CD14-positive monocyte (primary cell): Measurements from ENCODE around the gene L3MBTL4. TPM values are rescaled to one million over a fixed set of nuclear protein-coding genes. Genes with fewer than 3 reads are reported as not detected.
A peak's percentile ranks its signal among the peaks of the same experiment; 100 is the strongest.

Experiments
- DNase-seq, 3 donors: peaks; one replicate each; pipeline ENCODE4 v3.0.0-alpha.2; 2011 to 2022
- H2AFZ ChIP-seq: 2 replicates; pipeline ENCODE4 v1.6.0; 2012; ENCODE audit warnings: mild to moderate bottlenecking, low read depth, low read length, inconsistent platforms; ENCODE audit not compliant: insufficient read depth, poor library complexity, severe bottlenecking
- H3K27ac ChIP-seq, 2 donors: 1 replicate in 1 of 2; 2 replicates in 1 of 2; pipeline ENCODE4 v1.5.1; 2012 to 2013; ENCODE audit warnings: low read length in 2 of 2, control low read depth in 1 of 2, inconsistent platforms in 1 of 2, low read depth in 1 of 2, mild to moderate bottlenecking in 1 of 2
- H3K27me3 ChIP-seq, 2 donors: one replicate each; pipeline versions ENCODE4 v1.6.0 to v1.6.1; 2011 to 2013; ENCODE audit warnings: low read length in 2 of 2; ENCODE audit not compliant: control insufficient read depth in 2 of 2, insufficient read depth in 2 of 2
- H3K36me3 ChIP-seq, 2 donors: replicated peaks in 1 of 2; 1 replicate in 1 of 2; 2 replicates in 1 of 2; pipeline versions ENCODE4 v1.5.1 to v1.6.1; 2012 to 2013; ENCODE audit warnings: low read length in 2 of 2, control low read depth in 1 of 2, inconsistent platforms in 1 of 2, mild to moderate bottlenecking in 1 of 2; ENCODE audit not compliant: insufficient read depth in 2 of 2, control insufficient read depth in 1 of 2
- H3K4me1 ChIP-seq, 2 donors: 1 replicate in 1 of 2; 2 replicates in 1 of 2; pipeline versions ENCODE4 v1.5.1 to v1.6.1; 2012 to 2013; ENCODE audit warnings: low read length in 2 of 2, control low read depth in 1 of 2, inconsistent platforms in 1 of 2, mild to moderate bottlenecking in 1 of 2, moderate library complexity in 1 of 2; ENCODE audit not compliant: insufficient read depth in 2 of 2, control insufficient read depth in 1 of 2
- H3K4me2 ChIP-seq: replicated peaks from 2 replicates; pipeline ENCODE3; 2012; ENCODE audit warnings: low read length, moderate library complexity, mild to moderate bottlenecking; ENCODE audit not compliant: poor library complexity, severe bottlenecking; ENCODE audit errors: extremely low read depth
- H3K4me3 ChIP-seq, 3 experiments: fragments of 200-600 bp in 1 of 3; sonication (generic) in 1 of 3; replicated peaks in 1 of 3; 1 replicate in 2 of 3; 2 replicates in 1 of 3; pipeline ENCODE4 v1.5.1; 2011 to 2013; ENCODE audit warnings: low read length in 3 of 3, mild to moderate bottlenecking in 3 of 3, control low read depth in 2 of 3, low read depth in 2 of 3, inconsistent platforms in 1 of 3, moderate library complexity in 1 of 3
- H3K79me2 ChIP-seq: 2 replicates; pipeline ENCODE4 v1.6.0; 2012; ENCODE audit warnings: mild to moderate bottlenecking, control low read depth, inconsistent platforms, low read length, moderate library complexity; ENCODE audit not compliant: insufficient read depth
- H3K9ac ChIP-seq: 2 replicates; pipeline ENCODE4 v1.6.0; 2017; ENCODE audit warnings: low read length, mild to moderate bottlenecking; ENCODE audit not compliant: insufficient read depth, poor library complexity, severe bottlenecking
- H3K9me3 ChIP-seq, 2 donors: replicated peaks in 1 of 2; 1 replicate in 1 of 2; 2 replicates in 1 of 2; pipeline versions ENCODE4 v1.5.1 to v1.6.1; 2012 to 2013; ENCODE audit warnings: low read length in 2 of 2, control low read depth in 1 of 2; ENCODE audit not compliant: control insufficient read depth in 1 of 2, insufficient read depth in 1 of 2
- H4K20me1 ChIP-seq: 2 replicates; pipeline ENCODE4 v1.6.0; 2012; ENCODE audit warnings: mild to moderate bottlenecking, low read length, control low read depth, moderate library complexity; ENCODE audit not compliant: insufficient read depth
- H3K27ac Mint-ChIP-seq, 7 donors: one replicate each; pipeline ENCODE4 v1.8.0; 2020; ENCODE audit warnings: mild to moderate bottlenecking in 7 of 7, mixed read lengths in 7 of 7, moderate library complexity in 6 of 7, inconsistent platforms in 2 of 7
- H3K27me3 Mint-ChIP-seq, 3 donors: one replicate each; pipeline ENCODE4 v1.8.0; 2021 to 2022; ENCODE audit warnings: low read depth in 3 of 3, mild to moderate bottlenecking in 3 of 3, mixed read lengths in 3 of 3, moderate library complexity in 3 of 3, inconsistent platforms in 1 of 3
- H3K36me3 Mint-ChIP-seq, 2 donors: one replicate each; pipeline ENCODE4 v1.8.0; 2020; ENCODE audit warnings: mixed read lengths in 2 of 2, inconsistent platforms in 1 of 2, mild to moderate bottlenecking in 1 of 2
- H3K4me1 Mint-ChIP-seq: one replicate; pipeline ENCODE4 v1.8.0; 2020; ENCODE audit warnings: mild to moderate bottlenecking, mixed read lengths
- H3K4me3 Mint-ChIP-seq, 2 donors: one replicate each; pipeline ENCODE4 v1.8.0; 2020; ENCODE audit warnings: mild to moderate bottlenecking in 2 of 2, mixed read lengths in 2 of 2, moderate library complexity in 1 of 2
- H3K9me3 Mint-ChIP-seq, 7 donors: one replicate each; pipeline ENCODE4 v1.8.0; 2020 to 2022; ENCODE audit warnings: mixed read lengths in 7 of 7, mild to moderate bottlenecking in 6 of 7, moderate library complexity in 6 of 7, inconsistent platforms in 2 of 7
- WGBS: methylation state at CpG from one replicate; pipeline ENCODE4 v1.1.5; 2013; ENCODE audit warnings: missing lambda C conversion rate; ENCODE audit not compliant: insufficient coverage; 5-methylcytosine and 5-hydroxymethylcytosine counted together
- intact Hi-C, 2 donors: fragments of 100-400 bp; cut with micrococcal nuclease; formaldehyde crosslinking; loops; one replicate each; pipeline versions ENCODE4 v1.15.0 to v1.15.1; 2023
- polyA plus RNA-seq, 3 donors: library from polyadenylated mRNA; depleted of rRNA in 1 of 3; unstranded in 2 of 3; stranded (reverse) in 1 of 3; fragments of 300-500 nt in 2 of 3; fragments of >200 nt in 1 of 3; fragmentation: Illumina TruSeq in 2 of 3; gene quantifications; 1 replicate in 2 of 3; 2 replicates in 1 of 3; pipeline ENCODE4 v1.2.3, GENCODE V29; 2012 to 2021
- TF ChIP-seq, protein P1 (sequence below): fragments of 200-600 bp; IDR thresholded peaks from one replicate; pipeline ENCODE4 v1.8.0; 2022; ENCODE audit warnings: antibody characterized with exemption, mild to moderate bottlenecking

The L3MBTL4 gene
- polyA plus RNA-seq, 3 donors, result 0.55 to 1.2 (median 0.72) TPM

DNA sequence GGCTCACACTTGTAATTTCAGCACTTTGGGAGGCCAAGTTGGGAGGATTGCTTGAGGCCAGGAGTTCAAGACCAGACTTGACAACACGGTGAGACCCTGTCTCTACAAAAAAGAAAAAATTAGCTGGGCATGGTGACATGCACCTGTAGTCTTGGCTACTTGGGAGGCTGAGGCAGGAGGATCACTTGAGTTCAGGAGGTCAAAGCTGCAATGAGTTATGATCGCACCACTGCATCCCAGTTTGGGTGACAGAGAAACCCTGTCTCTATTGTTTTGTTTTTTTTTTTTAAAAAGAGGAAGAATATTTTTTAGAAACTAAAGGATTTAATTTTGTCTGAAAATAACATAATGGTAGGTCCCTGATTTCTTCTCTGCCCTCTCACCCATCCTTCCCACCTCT, 440.0 kb downstream of the L3MBTL4 start:
- no peak overlapping the region for H3K9ac ChIP-seq
- no peak for DNase-seq
- peaks cover 0 to 1% (median 0%) of the 10 kb centered on the region in 3 donors for H3K27me3 Mint-ChIP-seq
- H2AFZ ChIP-seq, result no peak overlapping the region
- H3K4me1 ChIP-seq, result peaks cover 24 to 31% of the 10 kb centered on the region in 2 donors
- no peak overlapping the region for H3K27ac ChIP-seq
- H3K4me1 Mint-ChIP-seq, result peaks cover 42% of the 10 kb centered on the region
- no peaks in the 10 kb centered on the region for H3K36me3 ChIP-seq
- 100% methylated on average over 1 of the region's 2 CpGs for WGBS
- no peak overlapping the region for H3K4me3 ChIP-seq
- intact Hi-C loops, result no loop called here
- H3K36me3 Mint-ChIP-seq, result no peaks in the 10 kb centered on the region
- no peaks in the 10 kb centered on the region for H3K79me2 ChIP-seq
- TF ChIP-seq, protein P1, sequence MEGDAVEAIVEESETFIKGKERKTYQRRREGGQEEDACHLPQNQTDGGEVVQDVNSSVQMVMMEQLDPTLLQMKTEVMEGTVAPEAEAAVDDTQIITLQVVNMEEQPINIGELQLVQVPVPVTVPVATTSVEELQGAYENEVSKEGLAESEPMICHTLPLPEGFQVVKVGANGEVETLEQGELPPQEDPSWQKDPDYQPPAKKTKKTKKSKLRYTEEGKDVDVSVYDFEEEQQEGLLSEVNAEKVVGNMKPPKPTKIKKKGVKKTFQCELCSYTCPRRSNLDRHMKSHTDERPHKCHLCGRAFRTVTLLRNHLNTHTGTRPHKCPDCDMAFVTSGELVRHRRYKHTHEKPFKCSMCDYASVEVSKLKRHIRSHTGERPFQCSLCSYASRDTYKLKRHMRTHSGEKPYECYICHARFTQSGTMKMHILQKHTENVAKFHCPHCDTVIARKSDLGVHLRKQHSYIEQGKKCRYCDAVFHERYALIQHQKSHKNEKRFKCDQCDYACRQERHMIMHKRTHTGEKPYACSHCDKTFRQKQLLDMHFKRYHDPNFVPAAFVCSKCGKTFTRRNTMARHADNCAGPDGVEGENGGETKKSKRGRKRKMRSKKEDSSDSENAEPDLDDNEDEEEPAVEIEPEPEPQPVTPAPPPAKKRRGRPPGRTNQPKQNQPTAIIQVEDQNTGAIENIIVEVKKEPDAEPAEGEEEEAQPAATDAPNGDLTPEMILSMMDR, result no peak
- H3K4me2 ChIP-seq, result no peak overlapping the region
- H3K9me3 Mint-ChIP-seq, result no peaks in the 10 kb centered on the region
- H3K27ac Mint-ChIP-seq, result peak overlapping the region in 2 of 7 donors; percentile 11 to 77
- no peaks in the 10 kb centered on the region for H3K9me3 ChIP-seq
- no peaks in the 10 kb centered on the region for H4K20me1 ChIP-seq
- H3K27me3 ChIP-seq, result no peaks in the 10 kb centered on the region
- no peak overlapping the region for H3K4me3 Mint-ChIP-seq

DNA sequence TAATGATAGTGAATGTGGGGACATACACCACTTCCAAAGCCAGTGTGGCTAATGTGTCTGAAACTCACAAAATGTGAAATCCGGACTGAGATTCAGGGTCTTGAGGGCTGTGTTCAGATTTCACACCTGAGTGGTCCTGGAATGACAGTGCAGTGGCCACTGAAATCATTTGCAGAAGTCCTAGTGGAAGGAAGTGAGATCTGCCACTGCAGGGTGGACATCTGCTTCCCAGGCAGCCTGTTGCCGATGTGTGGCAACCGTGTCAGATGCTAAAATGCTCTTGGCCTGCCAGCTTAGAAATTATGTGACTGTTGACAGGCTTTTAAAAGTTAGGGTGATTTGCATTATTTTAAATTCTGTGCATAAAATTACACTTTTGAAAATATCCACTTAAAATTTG, 441.6 kb downstream of the L3MBTL4 start:
- Mint-ChIP-seq H3K27ac (no peak overlapping the region), H3K27me3 (peaks cover 0 to 1% (median 0%) of the 10 kb centered on the region in 3 donors), H3K4me3 (no peak overlapping the region), H3K4me1 (peaks cover 40% of the 10 kb centered on the region), H3K36me3 (no peaks in the 10 kb centered on the region), H3K9me3 (no peaks in the 10 kb centered on the region)
- Histone ChIP-seq H4K20me1 (no peaks in the 10 kb centered on the region), H3K36me3 (no peaks in the 10 kb centered on the region), H3K4me3 (no peak overlapping the region), H3K9ac (no peak overlapping the region), H3K27me3 (no peaks in the 10 kb centered on the region), H2AFZ (no peak overlapping the region), H3K27ac (no peak overlapping the region), H3K79me2 (no peaks in the 10 kb centered on the region), H3K4me2 (no peak overlapping the region), H3K4me1 (peaks cover 24 to 31% of the 10 kb centered on the region in 2 donors), H3K9me3 (no peaks in the 10 kb centered on the region)
- 28% methylated on average over 3 of the region's 3 CpGs for WGBS
- intact Hi-C loops, result no loop called here
- no peak for DNase-seq
- TF ChIP-seq, protein P1, result no peak
